ENCODE measurements around the gene EME2.

The EME2 gene

DNA sequence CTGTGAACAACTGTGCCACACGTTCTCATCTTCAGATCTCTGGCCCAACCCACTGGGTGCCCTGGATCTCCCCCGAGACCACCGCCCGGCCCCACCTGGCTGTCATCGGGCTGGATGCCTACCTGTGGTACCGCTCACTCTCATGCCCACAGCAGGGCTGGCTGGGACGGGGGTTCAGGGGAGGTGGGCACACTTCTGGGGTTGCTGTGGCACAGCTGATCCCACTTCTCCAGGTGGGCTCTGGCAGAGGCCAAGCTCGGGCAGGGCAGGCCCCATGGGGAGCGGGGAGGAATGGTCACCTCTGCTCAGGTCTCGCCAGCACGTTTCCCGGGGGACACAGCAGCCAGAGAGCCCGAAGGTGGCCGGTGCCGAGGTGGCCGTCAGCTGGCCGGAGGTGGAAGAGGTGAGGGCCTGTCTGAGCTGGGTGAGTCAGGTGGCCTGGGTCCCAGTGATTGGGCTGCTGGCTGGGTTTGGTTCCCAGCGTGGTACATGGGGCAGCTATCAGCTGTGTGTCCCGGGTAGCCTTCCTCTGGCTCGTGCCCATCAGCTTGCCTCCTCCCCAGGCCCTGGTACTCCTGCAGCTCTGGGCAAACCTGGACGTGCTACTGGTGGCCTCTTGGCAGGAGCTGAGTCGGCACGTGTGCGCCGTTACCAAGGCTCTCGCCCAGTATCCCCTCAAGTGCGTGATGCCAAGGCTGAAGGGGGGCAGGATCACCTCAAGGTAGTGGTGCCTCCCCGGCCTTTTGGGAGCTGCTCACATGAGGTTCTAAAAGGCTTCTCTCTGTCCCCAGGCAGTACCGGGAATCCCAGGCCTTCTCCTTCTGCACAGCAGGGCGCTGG lies 2.6 kb downstream of the EME2 start:
- DNase-seq (ENCODE audit: low read depth) = no peak
- no peak overlapping the region for H3K4me3 ChIP-seq (replicated peaks; ENCODE audit: low read depth, low read length)
- TF ChIP-seq, protein P1, sequence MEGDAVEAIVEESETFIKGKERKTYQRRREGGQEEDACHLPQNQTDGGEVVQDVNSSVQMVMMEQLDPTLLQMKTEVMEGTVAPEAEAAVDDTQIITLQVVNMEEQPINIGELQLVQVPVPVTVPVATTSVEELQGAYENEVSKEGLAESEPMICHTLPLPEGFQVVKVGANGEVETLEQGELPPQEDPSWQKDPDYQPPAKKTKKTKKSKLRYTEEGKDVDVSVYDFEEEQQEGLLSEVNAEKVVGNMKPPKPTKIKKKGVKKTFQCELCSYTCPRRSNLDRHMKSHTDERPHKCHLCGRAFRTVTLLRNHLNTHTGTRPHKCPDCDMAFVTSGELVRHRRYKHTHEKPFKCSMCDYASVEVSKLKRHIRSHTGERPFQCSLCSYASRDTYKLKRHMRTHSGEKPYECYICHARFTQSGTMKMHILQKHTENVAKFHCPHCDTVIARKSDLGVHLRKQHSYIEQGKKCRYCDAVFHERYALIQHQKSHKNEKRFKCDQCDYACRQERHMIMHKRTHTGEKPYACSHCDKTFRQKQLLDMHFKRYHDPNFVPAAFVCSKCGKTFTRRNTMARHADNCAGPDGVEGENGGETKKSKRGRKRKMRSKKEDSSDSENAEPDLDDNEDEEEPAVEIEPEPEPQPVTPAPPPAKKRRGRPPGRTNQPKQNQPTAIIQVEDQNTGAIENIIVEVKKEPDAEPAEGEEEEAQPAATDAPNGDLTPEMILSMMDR (IDR thresholded peaks at IDR 0.05; ENCODE audit: low read length, missing control alignments) = no peak

DNA sequence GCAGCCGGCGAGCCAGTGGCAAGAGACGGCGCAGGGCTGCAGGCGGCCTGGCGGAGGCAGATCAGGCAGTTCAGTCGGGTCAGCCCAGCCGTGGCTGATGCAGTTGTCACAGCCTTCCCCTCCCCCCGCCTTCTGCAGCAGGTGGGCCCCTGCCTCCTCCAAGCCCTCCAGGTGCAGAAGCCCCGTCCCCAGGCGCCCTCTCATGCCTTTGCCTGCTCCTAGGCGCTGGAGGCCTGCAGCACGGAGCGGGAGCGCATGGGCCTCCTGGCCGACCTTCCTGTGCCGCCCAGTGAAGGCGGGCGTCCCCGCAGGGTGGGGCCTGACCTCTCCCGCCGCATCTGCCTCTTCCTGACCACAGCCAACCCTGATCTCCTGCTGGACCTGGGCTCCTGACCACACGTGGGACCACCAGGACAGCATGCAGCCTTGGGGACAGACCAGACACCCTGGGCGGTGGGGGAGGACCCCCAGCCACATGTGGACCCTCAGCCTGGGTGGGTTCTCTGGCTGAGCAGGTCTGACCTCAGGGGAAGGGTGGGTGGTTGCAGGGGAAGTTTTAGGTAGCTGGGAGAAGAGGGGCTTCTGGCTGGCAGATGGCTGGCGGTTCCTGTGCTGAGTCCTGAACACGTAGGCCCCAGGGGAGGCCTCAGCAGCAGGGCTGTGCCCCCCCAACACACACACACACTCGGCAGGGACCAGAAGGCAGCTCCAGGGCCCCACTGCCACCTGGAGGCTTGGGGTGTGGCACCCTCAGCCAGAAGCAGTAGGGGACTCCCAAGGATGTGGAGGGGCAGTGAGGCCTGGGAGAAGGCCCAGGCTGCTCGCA lies 3.4 kb downstream of the EME2 start:
- TF ChIP-seq, protein P1 (IDR thresholded peaks at IDR 0.05; ENCODE audit: low read length, missing control alignments) = no peak
- DNase-seq (ENCODE audit: low read depth) = no peak
- no peak overlapping the region for H3K4me3 ChIP-seq (replicated peaks; ENCODE audit: low read depth, low read length)

DNA sequence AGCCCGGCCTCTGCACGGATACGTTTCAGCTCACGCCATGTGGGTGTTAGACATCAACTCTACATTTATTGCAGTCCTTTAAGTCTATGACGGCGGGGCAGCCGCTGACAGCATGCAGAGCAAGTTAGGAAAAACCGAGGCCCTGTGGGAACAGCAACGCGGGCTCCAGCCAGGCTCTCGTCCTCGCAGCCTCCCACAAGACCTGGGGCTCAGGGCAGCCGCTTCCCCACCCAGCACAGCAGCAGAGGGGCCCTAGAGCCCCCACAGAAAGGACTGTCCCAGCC lies 4.0 kb downstream of the EME2 start:
- H3K4me3 ChIP-seq (replicated peaks; ENCODE audit: low read depth, low read length) = no peak overlapping the region
- DNase-seq (ENCODE audit: low read depth) = no peak
- TF ChIP-seq, protein P1 (IDR thresholded peaks at IDR 0.05; ENCODE audit: low read length, missing control alignments) = no peak

- TF ChIP-seq, protein P1 (IDR thresholded peaks at IDR 0.05; ENCODE audit: low read length, missing control alignments) = no peak
- H3K4me3 ChIP-seq (replicated peaks; ENCODE audit: low read depth, low read length) = no peak overlapping the region
- DNase-seq (ENCODE audit: low read depth) = no peak
Observed at GRCh38 chr16:1776991-1777374, 4.4 kb downstream of the EME2 start.

DNA sequence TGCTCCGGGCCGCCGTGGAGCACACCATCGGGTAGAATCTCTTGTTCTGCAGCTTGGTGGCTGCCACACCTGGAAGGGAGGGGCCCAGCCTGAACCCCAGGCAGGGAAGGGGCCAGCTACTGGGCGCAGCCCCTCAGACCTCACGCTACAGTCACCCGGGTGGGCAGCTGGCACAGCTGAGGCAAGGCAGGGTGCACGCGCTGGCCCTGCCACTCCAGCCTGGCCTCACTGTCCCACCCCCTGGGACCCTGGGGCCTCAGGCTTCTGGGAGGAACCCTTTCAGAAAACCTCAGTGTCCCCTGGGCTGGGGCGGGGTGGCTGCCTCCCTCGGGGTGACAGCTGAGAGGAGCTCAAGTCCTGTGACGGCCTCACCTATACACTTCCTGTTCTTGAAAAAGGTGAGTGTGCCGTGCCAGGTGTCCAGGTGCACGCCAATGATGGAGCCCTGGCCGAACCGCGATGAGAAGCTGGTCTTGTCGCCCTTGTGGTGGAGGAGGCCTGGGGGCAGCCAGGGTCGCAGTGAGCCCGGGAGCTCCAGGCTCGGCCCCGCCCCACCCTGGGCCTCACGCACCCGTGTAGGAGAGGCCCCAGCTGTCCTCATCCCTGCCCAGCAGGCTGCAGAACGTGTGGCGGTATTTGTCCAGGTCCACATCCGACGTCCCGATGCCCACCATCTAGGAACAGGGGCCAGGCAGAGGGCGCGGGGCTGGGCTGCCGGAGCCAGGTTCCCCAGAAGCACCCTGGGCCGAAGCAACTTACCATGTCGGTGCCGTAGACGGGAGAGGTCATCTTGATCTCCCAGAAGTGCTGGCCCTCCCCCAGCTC lies 5.0 kb downstream of the EME2 start:
- TF ChIP-seq, protein P1 (IDR thresholded peaks at IDR 0.05; ENCODE audit: low read length, missing control alignments) = no peak
- no peak overlapping the region for H3K4me3 ChIP-seq (replicated peaks; ENCODE audit: low read depth, low read length)

GRCh38 chr16:1778200-1779179 lies 5.9 kb downstream of the EME2 start:
- H3K4me3 ChIP-seq (replicated peaks; ENCODE audit: low read depth, low read length) = no peak overlapping the region
- no peak for DNase-seq (ENCODE audit: low read depth)
- TF ChIP-seq, protein P1 (IDR thresholded peaks at IDR 0.05; ENCODE audit: low read length, missing control alignments) = no peak

More for the DNA sequence above, 5.0 kb downstream of the EME2 start:
- DNase-seq (ENCODE audit: low read depth) = no peak

Data from fibroblast of pulmonary artery (primary cell).